NCI-H510A (cell line): ENCODE results near the gene MAP2K2.

ENCODE experiments used
- DNase-seq: peaks from one replicate; lab custom pipeline; 2025; lab: John Stamatoyannopoulos, UW

Gene MAP2K2

GRCh38 chr19:4099041-4099764 lies 24.7 kb downstream of the MAP2K2 start:
- peak; percentile 33 for DNase-seq

- DNase-seq: no peak
Observed at GRCh38 chr19:4098493-4098892, 25.4 kb downstream of the MAP2K2 start.

- DNase-seq: no peak
Observed at GRCh38 chr19:4097501-4097900, 26.4 kb downstream of the MAP2K2 start.

GRCh38 chr19:4096049-4096892 lies 27.7 kb downstream of the MAP2K2 start:
- DNase-seq: no peak

GRCh38 chr19:4095488-4095844 lies 28.5 kb downstream of the MAP2K2 start:
- DNase-seq: no peak

- no peak for DNase-seq
Observed at GRCh38 chr19:4094761-4095487, 29.0 kb downstream of the MAP2K2 start.

- no peak for DNase-seq
Observed at GRCh38 chr19:4094291-4094690, 29.6 kb downstream of the MAP2K2 start.

- no peak for DNase-seq
Observed at GRCh38 chr19:4093643-4094175, 30.2 kb downstream of the MAP2K2 start.

- no peak for DNase-seq
Observed at GRCh38 chr19:4090356-4091220, 33.3 kb downstream of the MAP2K2 start.

- DNase-seq: no peak
Observed at GRCh38 chr19:4089946-4090345, 34.0 kb downstream of the MAP2K2 start.

GRCh38 chr19:4089400-4089908 lies 34.5 kb downstream of the MAP2K2 start:
- DNase-seq: no peak

GRCh38 chr19:4088975-4089374 lies 34.9 kb downstream of the MAP2K2 start:
- DNase-seq: no peak

GRCh38 chr19:4087787-4088679 lies 35.9 kb downstream of the MAP2K2 start:
- no peak for DNase-seq

- no peak for DNase-seq
Observed at GRCh38 chr19:4086411-4086867, 37.5 kb downstream of the MAP2K2 start.

GRCh38 chr19:4084547-4084877 lies 39.4 kb downstream of the MAP2K2 start:
- DNase-seq: no peak

GRCh38 chr19:4083677-4084546 lies 40.0 kb downstream of the MAP2K2 start:
- peak; percentile 60 for DNase-seq

GRCh38 chr19:4082172-4082571 lies 41.8 kb downstream of the MAP2K2 start:
- DNase-seq: no peak

- DNase-seq: no peak
Observed at GRCh38 chr19:4081441-4082129, 42.3 kb downstream of the MAP2K2 start.

- no peak for DNase-seq
Observed at GRCh38 chr19:4080473-4080872, 43.4 kb downstream of the MAP2K2 start.
